RPMI8226 (cell line): ENCODE data around the gene AP1S2.
"Not testable (repeated sequence)": the region's sequence is repeated elsewhere in the genome, so short reads cannot be mapped to it uniquely, and the experiment has no call there.

Experiments used
- DNase-seq: peaks from one replicate; pipeline ENCODE4 v3.0.0-alpha.2; 2015

AP1S2 gene

GRCh38 chrX:15854080-15854655, 445 bp downstream of the AP1S2 start:
- peak; percentile 62 for DNase-seq

DNA sequence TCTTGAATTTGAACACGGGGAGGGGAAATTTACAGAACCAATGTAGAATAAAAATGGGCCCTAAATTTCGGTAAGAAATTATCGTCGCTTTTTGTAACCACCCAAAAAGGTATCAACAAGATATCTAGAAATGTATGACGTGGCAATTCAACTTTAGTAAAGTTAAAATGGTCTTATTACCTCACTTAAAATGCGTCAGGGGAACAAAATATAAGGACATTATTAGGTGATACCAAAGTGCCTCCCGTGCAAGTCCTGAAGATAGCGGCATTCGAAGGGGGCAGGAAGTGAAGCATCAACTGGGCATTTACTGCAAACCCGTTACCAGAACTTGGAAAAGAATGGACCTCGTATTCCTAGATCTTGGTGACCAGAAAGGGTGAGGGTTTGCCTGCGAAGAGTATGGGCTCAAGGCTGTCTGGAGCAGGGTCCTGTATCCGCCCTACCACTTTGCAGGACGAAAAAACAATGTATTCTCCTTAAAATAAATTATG, 980 bp downstream of the AP1S2 start:
- DNase-seq, result peak; percentile 9

DNA sequence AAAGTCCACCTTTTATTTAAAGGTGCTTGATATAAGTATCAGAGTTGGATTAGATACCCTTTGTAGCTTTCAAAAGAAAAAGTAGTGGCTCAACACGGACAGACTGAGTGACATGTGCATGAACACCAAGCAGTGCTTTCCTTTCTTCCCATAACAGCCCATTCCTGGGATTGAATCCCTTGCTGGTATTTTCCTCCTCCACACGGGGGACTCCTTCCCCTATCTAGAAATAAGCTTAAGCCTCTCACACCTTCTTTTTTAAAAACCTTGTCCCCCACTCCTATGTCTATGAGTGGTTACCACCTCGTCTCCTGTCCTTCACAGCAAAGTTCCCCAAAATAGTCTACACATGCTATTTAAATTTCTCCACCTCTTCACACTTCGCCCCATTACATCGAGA, 5.1 kb downstream of the AP1S2 start:
- DNase-seq, result no peak

GRCh38 chrX:15848576-15848975, 6.0 kb downstream of the AP1S2 start:
- DNase-seq, result peak; percentile 4

DNA sequence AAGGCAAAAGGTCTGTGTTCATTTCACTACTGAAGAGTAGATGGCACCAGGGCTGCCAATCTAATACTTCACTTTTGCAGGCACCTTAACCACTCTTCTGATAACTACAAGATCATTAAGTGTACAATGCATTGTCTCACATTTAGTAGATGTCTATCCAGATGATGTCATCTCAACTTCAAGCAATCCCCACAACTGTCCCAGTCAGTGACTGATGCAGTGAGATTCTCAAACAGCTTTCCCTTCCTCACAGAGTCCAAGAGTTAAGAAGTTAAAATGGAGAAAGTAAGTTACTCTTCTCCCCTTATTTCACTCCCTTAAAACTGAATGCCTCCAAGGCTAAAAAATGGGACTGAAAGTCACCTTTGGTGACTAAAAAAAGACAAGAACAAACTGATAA, 10.7 kb downstream of the AP1S2 start:
- DNase-seq, result no peak

GRCh38 chrX:15841853-15842516, 12.6 kb downstream of the AP1S2 start:
- DNase-seq, result no peak

DNA sequence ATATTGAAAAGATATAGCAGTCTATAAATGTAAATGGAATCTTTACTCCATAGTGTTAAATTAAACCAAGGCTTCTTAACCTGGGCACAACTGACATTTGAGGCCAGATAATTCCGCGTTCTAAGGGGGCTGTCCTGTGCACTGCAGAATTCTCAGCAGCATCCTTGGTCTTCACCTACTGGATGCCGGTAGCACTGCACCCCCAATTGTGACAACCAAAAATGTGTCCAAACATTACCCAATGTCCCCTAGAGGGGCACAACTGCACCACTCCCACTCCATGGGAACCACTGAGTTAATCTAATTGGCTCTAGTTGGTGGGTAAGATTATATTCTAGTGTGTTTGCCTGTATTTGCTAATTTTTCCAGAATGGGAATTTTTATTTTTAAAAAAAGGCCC, 16.6 kb downstream of the AP1S2 start:
- peak; percentile 10 for DNase-seq

DNA sequence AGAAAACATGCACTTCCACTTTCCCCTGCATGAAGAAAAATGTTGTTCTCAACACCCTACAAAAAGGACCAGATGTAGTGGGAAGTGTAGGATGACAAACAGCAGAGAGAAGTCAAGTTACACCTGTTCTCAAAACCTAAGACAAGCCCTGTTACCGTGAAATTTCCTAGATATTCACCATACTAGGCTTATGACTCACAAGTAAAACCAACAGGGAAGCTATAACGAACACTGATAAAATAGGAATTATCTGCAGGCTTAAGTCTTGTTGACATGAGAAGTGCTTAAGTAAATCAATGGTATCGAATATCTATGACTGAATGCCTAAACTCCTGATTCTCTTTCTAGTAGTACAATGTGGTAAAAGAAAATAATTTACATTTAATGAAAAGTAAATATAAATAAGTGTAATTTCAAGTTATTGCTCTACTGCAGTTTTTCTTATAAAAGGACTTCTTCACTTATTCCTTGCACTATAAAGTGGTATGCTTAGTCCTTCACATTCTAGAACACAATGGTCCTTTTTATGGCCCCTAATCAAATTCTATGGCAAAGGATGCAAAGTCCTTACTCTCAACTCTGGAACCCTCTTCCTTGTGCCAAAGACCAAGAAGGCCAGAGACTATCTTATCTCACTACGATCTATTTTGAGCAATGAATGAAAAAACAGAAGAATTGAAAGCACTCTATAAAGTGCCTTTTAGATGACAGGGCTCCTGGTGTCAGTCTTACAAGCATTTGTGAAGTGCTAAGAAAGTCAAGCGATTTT, 19.6 kb downstream of the AP1S2 start:
- DNase-seq, result no peak

GRCh38 chrX:15834053-15834452, 20.6 kb downstream of the AP1S2 start:
- DNase-seq, result no peak

- DNase-seq, result not testable (repeated sequence)
These were observed 23.3 kb downstream of the AP1S2 start for GRCh38 chrX:15831347-15831746.

DNA sequence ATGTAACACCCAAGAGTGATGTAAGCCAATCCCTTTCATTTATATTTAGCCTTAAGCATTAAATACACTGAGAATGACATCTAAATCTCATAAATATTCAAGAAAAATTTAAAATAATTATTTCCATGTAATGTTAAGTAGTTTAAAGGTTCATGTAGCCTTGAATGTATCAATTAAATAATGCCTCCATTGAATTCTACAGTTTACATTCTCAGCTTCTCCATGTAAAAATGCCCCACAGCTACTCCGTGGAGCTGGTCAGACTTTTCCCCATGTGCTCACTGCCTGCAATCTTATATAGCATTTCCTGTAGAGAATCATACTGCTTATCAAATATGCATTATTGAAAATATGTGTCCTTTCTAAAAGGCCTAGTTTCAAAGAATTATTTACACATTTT, 25.4 kb downstream of the AP1S2 start:
- no peak for DNase-seq

DNA sequence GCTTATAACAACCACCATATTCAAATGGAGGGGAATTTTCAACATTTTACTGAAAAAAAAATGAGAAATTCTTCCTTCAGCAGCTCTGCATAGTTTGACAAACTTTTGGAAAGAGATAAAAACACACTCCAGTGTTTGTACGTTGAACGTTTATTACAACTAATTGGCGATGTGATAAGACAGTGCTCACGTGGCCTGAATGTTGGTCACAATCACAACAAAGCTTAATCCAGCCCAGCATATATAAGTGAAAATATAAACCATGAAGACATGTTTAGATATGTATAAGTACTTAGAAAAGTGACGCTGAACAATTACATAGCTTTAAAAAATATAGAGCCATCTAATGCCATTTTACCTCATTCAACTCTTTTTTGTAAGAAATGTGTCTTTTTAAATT, 28.7 kb downstream of the AP1S2 start:
- no peak for DNase-seq

DNA sequence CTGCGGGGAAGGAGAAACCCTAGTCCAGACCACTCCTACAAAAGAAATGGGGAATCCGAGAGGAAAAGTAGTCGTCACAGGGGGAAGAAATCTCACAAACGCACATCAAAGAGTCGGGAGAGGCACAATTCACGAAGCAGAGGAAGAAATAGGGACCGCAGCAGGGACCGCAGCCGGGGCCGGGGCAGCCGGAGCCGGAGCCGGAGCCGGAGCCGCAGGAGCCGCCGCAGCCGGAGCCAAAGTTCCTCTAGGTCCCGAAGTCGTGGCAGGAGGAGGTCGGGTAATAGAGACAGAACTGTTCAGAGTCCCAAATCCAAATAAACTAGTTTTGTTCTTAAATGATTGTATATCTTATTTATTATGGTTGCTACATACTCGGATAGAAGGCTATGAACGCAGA, 31.7 kb downstream of the AP1S2 start:
- no peak for DNase-seq

- DNase-seq, result no peak
These were observed 34.2 kb downstream of the AP1S2 start for GRCh38 chrX:15820106-15821073.

DNA sequence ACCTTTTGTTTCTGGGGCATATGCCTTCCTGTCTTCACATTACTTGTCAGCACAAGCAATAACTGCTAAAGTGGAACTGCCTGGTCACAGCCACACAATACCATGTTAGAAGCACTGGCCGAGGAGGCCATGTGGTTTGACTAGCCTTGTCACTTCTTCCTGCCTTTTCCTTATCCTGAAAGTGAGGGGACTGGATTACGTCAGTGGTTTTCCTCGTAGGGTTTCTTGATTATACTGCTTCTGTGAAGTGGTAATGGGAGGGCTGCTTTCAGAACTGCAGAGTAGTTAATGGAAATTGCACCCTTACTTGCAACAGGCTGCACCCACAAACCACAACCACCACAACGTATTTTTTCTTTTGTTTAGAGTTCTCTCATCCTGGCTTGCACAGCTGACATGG, 37.7 kb downstream of the AP1S2 start:
- DNase-seq, result no peak

- DNase-seq, result no peak
These were observed 38.2 kb downstream of the AP1S2 start for GRCh38 chrX:15816438-15816809.

GRCh38 chrX:15815779-15816437, 38.7 kb downstream of the AP1S2 start:
- DNase-seq, result no peak

DNA sequence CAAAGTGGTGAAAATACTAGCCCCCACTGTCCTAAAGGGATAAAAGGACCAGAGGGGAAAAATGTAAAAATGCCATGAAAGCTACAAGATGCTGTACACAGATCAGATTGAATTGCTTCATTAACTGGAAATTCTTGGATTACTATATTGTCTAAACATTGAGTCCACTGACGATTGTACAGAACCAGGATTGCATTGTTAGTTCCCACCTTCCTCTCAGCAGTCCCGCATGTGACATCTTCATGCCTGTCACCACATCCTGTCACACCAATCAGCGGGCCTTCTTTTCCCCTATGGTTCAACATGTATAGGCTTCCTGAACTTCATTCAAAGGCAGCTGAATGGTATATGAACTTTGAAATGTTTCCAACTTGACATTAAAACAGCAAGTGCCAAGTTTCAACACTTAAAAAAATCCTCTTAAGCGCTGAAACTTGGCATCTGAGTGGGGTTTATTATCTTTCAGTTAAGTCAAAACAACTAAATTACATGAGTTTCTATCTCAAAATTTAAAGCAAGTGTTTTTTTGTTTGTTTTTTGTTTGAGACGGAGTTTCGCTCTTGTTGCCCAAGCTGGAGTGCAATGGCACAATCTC, 39.7 kb downstream of the AP1S2 start:
- DNase-seq, result no peak

- no peak for DNase-seq
These were observed 41.2 kb downstream of the AP1S2 start for GRCh38 chrX:15813416-15813815.

- no peak for DNase-seq
These were observed 42.2 kb downstream of the AP1S2 start for GRCh38 chrX:15812192-15812938.

DNA sequence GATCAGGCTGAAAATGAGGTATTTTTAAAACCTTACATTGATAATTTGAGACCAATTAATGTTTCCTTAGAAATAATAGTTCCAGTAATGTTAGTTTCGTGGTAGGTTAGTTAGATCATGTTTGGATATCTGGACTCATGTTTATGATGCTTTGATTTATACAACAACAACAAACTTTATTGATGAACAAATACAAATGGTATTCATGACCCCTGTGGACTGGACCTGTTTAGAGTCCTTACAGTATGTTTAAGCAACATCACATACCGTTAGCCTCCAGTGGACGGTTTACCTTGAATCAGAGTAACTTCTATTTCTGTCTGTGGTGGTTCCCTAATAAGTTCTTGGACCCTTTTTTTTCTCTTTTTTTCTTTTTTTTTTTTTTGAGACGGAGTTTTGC, 46.4 kb downstream of the AP1S2 start:
- no peak for DNase-seq
